CD4-positive, alpha-beta T cell treated with Interleukin-6 at 100 ng/mL for 8 hours (primary cell): ENCODE data around the gene NCLN.
"Not testable (repeated sequence)": the region's sequence is repeated elsewhere in the genome, so short reads cannot be mapped to it uniquely, and the experiment has no call there.

ENCODE experiments used
- DNase-seq: peaks from one replicate; pipeline ENCODE4 v3.0.0-alpha.2; 2020; ENCODE audit warnings: mixed read lengths, low spot score

The NCLN gene

DNA sequence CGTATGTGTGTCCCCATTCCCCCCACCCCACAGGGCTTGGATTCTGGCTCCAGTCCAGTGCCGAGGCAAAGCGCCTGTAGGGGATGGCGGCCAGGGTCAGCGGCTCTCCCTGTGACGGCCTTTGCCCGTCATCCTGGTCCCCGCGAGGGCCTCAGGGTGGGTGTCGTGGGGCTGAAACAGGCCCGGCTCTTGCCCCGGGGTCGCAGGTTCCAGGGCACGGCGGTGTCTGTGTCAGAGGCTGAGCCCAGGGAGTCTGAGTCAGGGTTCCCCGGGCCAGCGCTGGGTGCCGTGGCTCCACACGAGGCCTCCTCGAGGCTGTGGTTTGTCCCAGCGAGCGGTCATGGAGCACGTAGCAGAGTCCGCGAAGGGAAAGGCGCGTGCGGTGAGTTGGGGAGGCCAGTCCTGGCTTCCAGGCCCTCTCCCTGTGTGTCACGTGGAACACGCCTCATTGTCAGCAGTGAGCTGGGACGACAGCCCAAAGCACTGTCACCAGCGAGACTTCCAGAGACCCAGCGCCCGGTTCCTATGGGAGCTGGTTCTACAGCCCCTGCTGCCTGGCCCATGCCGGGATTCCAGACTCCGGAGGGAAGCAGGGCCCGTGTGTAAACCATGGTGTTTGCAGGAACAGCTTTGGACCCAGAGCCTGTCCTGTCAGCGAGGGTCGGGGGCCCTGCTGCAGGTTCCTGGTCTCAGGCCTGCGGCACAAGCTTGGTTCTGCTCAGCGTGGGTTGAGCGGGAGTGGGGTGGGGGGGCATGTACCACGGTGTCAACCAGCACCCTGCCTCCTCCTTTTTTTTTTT lies 13.4 kb downstream of the NCLN start:
- DNase-seq, result no peak

DNA sequence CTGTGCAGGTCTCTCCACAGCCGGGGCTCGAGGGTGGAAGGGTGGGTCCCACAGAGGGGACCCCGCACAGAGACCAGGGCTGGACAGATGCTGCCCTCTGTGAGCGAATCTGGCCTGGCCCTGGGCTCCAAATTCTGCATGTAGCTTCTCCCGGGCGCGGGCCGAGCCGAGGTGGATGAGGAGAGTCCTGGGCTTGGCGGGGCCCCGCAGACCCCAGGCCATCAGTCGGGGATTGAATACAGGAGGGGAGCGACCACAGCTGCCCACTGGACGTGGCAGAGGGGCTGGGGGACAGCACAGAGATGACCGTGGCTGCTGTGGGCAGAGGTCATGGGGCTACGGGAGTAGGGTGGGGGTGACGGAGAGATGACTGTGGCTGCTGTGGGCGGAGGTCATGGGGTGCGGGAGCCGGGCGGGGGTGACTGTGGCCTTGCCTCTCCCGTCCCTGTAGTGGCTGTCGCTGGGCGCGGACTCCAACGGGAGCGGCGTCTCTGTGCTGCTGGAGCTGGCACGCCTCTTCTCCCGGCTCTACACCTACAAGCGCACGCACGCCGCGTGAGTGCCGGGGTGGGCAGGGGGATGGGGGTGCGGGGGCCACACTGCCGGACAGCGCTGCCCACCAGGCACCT lies 15.5 kb downstream of the NCLN start:
- DNase-seq, result no peak

DNA sequence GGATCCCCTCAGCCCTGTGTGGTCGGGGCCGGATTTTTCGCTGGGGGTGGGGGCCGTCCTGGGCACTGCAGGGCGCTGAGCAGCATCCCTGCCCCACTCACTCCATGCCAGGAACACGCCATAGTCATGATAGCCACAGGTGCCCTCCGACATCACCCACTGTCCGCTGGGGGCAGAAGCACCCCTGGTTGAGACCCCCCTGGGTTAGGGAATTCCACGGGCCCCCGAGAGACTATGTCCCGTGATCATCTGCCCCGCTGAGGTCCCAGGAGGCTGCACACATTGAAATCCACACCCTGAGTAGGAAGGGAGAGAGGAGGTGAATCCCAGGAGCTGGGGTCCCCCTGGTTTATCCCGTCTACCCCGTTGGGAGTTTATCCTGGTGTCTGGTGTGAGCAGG lies 16.2 kb downstream of the NCLN start:
- DNase-seq, result no peak

DNA sequence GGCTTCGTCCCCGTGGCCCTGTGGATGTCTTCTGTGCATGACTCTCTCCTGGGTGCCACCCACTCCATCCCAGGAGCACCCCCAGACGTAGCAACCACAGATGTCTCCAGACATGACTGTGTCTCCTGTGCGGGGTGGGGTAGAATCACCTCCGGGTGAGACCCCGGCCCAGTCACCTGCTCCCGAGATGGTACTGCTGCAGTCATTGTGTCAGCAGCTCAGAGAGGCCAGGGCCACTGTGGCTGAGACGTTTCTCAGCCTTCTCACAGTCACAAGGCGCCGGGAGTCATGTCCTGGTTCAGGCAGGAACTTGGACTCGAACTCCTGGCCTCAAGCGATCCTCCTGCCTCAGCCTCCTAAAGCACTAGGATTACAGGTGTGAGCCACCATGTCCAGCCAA lies 16.6 kb downstream of the NCLN start:
- no peak for DNase-seq

DNA sequence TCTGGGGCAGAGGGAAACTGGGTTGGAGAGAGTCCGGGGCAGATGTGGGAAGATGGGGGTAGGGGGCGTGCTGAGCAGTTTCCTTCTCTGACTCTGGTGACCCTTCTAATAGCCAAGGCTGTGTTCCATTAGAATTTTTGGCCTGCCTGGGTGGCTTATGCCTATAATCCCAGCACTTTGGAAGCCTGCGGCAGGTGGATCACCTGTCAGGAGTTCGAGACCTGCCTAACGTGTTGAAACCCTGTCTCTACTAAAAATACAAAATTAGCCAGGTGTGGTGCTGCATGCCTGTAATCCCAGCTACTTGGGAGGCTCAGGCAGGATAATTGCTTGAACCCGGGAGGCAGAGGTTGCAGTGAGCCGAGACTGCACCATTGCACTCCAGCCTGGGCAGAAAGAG lies 17.2 kb downstream of the NCLN start:
- DNase-seq, result not testable (repeated sequence)

DNA sequence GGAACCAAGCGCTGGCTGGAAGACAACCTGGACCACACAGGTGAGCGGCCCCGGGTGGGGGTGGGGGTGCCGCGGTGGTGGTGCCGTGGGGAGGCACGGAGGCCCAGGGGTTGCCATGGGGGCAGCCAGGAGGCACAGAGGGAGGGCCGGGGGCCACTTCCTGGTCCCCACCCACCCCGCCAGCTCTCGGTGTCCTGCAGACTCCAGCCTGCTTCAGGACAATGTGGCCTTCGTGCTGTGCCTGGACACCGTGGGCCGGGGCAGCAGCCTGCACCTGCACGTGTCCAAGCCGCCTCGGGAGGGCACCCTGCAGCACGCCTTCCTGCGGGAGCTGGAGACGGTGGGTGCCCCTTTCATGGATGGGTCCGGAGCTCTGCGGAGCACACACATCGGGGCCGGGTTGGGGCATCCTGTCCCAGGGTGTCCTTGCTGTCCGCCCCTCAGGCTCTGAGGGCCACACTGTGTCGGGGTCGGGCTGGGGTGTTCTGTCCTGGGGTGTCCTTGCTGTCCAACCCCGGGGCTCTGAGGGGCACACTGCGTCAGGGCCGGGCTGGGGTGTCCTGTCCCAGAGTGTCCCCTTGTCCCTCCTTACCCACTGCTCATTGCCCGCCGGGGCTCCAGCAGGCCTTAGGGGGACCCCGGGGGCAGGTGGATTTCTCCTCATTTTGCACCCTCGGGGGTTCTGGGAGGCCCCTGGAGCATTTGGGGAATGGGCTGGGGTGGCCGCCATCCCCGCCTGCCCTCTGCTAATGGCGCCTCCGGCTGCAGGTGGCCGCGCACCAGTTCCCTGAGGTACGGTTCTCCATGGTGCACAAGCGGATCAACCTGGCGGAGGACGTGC lies 18.3 kb downstream of the NCLN start:
- no peak for DNase-seq

DNA sequence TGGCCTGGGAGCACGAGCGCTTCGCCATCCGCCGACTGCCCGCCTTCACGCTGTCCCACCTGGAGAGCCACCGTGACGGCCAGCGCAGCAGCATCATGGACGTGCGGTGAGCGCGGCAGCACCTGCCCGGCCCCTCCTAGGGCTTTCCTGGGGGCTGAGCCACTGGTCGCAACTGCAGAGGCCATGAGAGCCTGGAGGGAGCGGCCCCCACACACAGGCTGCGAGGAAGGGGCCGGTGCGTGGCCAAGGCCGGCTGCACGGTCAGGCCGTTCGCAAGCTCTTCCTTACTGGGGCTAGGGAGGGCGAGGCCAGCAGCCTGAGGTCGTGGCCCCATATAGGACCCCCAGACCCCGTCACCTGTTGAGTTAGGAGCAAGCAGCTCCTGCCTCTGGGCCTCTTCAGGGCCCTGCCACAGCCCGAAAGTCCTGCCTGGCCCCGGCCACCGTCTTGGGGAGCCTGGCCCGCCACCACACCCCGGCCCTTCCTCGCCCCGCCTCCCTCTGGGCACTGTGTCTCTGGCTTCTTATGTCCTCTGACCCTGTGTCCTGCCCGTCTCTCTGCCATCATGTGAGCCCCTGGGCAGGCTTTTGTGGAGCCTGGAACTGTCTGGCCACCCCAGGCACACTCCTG lies 19.0 kb downstream of the NCLN start:
- no peak for DNase-seq

DNA sequence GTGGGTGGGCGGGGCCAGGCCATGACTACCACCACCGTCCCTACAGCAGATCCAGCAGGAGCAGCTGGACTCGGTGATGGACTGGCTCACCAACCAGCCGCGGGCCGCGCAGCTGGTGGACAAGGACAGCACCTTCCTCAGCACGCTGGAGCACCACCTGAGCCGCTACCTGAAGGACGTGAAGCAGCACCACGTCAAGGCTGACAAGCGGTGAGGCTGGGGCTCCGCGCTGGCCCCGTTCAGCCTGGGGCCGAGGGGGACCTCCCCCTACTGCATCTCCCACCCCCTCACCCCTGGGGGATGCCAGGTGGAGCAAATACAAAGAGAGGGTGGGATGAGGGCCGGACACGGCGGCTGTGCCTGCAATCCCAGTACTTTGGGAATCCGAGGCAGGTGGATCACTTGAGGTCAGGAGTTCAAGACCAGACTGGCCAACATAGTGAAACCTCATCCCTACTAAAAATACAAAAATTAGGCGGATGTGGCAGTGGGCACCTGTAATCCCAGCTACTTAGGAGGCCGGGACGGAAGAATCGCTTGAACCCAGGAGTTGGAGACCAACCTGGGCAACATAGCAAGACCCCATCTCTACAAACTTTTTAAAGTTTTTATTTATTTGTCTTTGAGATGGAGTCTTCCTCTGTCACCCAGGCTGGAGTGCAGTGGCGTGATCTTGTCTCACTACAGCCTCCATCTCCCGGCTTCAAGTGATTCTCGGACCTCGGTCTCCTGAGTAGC lies 20.7 kb downstream of the NCLN start:
- DNase-seq, result no peak

DNA sequence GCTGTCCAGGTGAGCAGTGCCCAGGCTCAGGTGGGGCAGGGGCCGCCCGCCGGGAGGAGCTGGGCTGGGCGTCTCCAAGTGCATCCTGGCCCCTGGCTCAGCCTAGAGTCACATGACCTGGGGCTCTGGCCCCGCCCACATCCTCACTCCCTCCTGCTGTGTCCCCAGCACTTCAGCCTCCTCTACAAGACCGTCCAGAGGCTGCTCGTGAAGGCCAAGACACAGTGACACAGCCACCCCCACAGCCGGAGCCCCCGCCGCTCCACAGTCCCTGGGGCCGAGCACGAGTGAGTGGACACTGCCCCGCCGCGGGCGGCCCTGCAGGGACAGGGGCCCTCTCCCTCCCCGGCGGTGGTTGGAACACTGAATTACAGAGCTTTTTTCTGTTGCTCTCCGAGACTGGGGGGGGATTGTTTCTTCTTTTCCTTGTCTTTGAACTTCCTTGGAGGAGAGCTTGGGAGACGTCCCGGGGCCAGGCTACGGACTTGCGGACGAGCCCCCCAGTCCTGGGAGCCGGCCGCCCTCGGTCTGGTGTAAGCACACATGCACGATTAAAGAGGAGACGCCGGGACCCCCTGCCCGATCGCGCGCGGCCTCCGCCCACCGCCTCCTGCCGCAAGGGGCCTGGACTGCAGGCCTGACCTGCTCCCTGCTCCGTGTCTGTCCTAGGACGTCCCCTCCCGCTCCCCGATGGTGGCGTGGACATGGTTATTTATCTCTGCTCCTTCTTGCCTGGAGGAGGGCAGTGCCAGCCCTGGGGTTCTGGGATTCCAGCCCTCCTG lies 21.9 kb downstream of the NCLN start:
- no peak for DNase-seq

DNA sequence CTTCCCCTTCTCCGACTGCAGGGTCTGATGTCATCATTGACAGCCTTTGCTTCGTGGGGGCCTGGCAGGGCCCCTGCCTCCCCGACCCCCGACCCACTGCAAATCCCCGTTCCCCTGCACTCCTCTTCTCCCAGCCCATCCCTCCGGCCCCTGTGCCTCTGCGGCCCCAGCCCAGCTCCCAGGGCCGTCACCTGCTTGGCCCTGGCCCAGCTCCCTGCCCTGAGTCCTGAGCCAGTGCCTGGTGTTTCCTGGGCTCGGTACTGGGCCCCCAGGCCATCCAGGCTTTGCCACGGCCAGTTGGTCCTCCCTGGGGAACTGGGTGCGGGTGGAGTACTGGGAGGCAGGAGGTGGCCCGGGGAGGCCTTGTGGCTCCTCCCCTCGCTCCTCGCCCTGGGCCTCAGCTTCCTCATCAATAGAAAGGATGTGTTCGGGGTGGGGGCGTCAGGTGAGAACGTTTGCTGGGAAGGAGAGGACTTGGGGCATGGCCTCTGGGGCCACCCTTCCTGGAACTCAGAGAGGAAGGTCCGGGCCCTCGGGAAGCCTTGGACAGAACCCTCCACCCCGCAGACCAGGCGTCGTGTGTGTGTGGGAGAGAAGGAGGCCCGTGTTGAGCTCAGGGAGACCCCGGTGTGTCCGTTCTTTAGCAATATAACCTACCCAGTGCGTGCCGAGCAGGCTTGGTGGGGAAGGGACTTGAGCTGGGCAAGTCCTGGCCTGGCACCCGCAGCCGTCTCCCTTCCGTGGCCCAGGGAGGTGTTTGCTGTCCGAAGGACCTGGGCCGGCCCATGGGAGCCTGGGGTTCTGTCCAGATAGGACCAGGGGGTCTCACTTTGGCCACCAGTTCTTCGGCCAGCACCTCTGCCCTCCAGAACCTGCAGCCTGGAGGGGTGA lies 22.8 kb downstream of the NCLN start:
- DNase-seq, result no peak

DNA sequence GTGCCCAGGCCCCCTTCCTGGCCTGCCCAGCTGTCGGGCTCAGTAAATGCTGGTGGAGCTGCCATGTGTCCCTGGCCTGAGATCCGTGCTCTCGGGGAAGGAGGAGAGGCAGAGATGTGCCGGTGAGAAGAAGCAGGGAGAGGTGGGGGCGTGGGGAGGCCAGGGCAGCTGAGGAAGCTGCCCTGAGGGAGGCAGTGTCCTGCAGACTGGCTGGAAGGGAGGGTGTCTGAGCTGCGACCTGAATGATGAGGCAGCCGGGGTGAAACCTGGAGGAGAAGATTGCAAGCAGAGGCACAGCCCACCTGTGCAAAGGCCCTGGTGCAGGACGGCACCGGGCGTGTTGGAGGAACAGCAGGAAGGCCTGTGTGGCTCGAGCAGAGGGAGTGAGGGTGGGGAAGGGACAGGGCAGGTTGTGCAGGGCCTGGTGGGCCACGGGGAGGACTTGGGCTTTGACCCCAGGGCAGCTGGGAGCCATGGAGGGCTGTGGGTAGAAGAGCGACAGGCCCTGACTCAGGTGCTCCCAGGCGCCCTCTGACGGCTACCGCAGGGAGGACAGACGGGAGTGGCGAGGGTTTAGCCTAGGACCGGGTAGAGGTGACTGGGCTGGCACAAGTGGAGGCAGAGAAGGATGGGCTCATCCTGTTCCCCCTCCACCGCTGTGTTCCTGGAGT lies 24.8 kb downstream of the NCLN start:
- peak; percentile 53 for DNase-seq

DNA sequence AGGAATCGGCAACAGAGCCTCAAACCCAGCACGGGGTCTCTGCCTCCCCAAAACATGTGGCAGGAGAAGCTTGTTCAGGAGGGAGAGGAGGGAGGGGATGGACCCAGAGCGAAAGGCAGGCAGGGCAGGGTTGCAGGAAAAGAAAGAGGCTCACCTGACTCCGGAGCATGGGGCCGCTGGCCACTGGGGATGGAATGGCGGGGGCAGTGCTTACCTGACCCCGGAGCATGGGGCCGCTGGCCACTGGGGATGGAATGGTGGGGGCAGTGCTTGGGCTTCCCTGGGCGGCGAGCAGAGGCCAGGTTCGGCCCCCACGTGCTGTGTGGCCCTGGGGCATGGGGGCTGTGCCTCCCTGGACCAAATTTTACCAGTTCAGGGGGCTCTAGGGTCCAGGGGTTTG lies 25.5 kb downstream of the NCLN start:
- no peak for DNase-seq

DNA sequence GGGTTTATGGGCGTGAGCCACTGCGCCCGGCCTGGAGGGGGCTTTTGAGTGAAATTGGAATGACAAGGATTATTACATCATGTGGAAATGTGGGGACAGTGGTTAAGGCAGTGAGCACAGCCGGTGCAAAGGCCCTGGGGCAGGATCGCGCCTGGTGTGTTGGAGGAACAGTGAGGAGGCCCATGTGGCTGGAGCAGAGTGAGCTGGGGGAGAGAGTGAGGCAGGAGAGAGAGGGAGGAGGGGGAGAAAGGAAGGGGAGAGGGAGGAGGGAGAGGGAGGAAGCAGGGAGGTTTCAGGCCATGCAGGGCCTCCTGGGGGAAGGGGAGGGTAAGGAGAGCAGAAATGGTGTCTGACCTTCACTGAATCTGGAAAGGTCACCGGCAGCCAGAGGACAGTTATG lies 27.4 kb downstream of the NCLN start:
- no peak for DNase-seq

DNA sequence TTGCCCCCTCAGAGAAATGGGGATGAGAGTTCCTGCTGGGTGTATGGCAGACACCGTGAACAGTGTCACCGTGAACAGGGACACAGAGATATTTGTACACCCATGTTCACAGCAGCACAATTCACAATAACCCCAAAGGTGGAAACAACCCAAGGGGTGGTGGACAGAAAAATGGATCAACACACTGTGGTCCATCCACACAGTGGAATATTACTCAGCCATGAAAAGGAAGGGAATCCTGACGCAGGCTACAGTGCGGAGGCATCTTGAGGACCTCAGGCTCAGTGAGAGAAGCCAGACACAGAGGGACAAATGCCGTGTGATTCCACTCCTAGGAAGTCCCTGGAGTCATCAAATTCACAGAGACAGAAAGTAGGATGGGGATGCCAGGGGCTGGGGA lies 31.1 kb downstream of the NCLN start:
- no peak for DNase-seq

DNA sequence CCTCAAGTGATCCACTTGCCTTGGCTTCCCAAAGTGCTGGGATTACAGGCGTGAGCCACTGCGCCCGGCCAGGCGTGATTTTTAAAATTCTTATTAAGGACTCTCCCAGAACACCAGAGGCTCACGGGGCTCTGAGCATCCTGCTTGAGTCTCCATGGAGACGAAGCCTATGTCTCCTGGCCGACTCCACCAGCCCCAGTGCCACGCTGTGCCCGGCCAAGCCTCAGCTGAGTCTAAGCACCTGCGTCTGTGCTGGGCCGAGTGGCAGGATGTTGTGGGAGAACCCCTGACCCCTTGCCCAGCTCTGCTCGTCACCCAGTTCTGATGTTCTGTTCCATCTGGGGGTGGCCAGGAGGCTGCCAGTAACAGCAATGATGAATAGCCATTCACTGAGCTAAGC lies 34.8 kb downstream of the NCLN start:
- DNase-seq, result no peak

DNA sequence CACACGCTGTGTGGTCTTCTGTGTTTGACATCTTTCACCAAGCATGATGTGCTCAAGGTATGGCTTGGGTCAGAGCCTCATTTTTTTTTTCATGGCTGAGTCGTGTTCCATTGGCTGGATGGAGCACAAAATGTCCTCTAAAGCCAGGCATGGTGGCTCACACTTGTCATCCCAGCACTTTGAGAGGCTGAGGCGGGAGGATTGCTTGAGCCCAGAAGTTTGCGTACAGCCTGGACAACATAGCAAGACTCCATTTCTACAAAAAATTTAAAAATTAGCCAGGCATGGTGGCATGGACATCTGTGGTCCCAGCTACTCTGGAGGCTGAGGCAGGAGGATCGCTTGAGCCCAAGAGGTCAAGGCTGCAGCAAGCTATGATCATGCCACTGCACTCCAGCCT lies 35.8 kb downstream of the NCLN start:
- not testable (repeated sequence) for DNase-seq

DNA sequence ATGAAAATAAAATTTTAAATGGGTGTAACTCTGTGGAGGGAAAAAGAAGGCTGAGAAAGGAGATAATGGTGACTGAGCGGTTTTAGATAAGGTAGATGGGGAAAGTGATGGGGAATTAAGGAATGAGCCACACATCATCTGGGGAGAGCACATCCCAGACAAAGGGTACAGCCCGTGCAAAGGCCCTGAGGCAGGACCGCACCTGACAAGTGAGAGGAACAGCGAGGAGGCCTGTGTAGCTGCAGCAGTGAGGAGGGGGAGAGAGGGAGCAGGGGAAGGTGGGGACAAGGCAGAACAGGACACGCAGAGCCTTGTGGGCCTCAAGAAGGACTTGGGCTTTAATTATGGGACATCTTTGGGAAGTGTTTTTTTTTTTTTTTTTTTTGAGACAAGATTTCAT lies 37.0 kb downstream of the NCLN start:
- DNase-seq, result no peak

DNA sequence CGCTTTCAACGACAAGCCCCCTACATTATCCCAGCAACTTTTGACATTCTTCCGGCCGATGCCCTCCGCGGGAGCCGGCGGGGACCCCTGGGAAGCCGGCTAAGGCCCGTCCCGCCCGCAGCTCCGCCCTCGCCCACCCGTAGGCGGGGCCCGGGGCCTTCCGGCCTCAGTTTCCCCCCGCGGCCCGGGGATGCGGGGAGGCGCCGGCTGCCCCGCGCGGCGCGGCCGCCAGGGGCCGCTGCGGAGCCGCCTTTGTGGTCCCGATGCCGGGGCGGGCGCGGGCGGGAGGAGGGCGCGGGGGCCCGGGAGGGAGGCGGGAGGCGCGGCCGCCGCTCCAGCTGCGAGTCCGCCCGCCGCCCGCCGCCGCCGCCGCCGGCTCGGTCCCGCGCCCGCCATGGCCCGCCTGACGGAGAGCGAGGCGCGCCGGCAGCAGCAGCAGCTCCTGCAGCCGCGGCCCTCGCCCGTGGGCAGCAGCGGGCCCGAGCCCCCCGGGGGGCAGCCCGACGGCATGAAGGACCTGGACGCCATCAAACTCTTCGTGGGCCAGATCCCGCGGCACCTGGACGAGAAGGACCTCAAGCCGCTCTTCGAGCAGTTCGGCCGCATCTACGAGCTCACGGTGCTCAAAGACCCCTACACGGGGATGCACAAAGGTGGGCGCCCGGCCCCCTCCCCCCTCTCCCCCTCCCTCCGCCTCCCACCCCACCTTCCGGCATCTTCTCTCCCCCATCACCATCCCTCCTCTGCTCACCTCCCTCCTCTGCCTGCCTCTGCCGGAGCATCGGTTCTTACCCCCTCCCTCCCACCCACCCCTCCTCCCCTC lies 38.8 kb downstream of the NCLN start, which contains the start of gene CELF5:
CELF5 (plus strand) TSS at position 316 of the 823 bp plus-strand sequence; CDS start at position 395, 79 bp downstream.
- DNase-seq, result peak; percentile 46

DNA sequence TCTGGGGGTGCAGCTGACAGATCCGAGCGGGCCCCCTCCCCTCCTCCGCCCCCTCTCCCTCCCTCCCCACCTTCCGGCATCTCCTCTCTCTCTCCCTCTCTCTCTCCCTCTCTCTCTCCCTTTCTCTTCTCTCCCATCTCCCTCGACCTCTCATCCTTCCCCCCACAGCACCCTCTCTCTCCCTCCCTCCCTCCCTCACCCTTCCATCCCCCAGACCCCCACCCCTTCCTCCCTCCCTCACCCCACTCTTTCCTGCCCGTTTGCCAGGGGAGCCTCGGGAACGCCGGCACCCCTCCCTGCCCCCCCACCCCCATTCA lies 39.4 kb downstream of the NCLN start:
- no peak for DNase-seq
